Stomach smooth muscle (tissue), 2 donors: ENCODE data around the gene TNS2.

Experiments used
- H3K27ac ChIP-seq: one replicate; pipeline ENCODE4 v1.7.0; 2013; ENCODE audit warnings: mild to moderate bottlenecking, low read length, inconsistent platforms
- H3K27me3 ChIP-seq, 2 donors: one replicate each; pipeline ENCODE4 v1.7.0; 2013; ENCODE audit warnings: low read length in 2 of 2; ENCODE audit not compliant: insufficient read depth in 2 of 2, control insufficient read depth in 1 of 2
- H3K36me3 ChIP-seq, 2 donors: one replicate each; pipeline ENCODE4 v1.7.0; 2013; ENCODE audit warnings: low read length in 2 of 2; ENCODE audit not compliant: control insufficient read depth in 2 of 2, insufficient read depth in 2 of 2
- H3K4me1 ChIP-seq: one replicate; pipeline ENCODE4 v1.7.0; 2013; ENCODE audit warnings: low read length; ENCODE audit not compliant: control insufficient read depth, insufficient read depth
- H3K4me3 ChIP-seq, 2 donors: one replicate each; pipeline ENCODE4 v1.7.0; 2013; ENCODE audit warnings: low read length in 2 of 2
- H3K9ac ChIP-seq, 2 donors: one replicate each; pipeline ENCODE4 v1.7.0; 2013; ENCODE audit warnings: low read length in 2 of 2, mild to moderate bottlenecking in 1 of 2
- H3K9me3 ChIP-seq, 2 donors: one replicate each; pipeline ENCODE4 v1.7.0; 2013; ENCODE audit warnings: low read length in 2 of 2; ENCODE audit not compliant: control insufficient read depth in 2 of 2
- donor health status: healthy.
- donor health status: Pancreatic carcinoma.

Gene TNS2

GRCh38 chr12:53044896-53045695, 4.8 kb upstream of the TNS2 start:
- peak overlapping the region in 1 of 2 donors; percentile 100 for H3K9ac ChIP-seq
- no peaks in the 10 kb centered on the region for H3K9me3 ChIP-seq
- H3K4me3 ChIP-seq: peak overlapping the region; percentile 91 to 98
- peaks cover 57% of the 10 kb centered on the region for H3K4me1 ChIP-seq
- peaks cover 7 to 8% of the 10 kb centered on the region in 2 donors for H3K36me3 ChIP-seq
- H3K27ac ChIP-seq: peak overlapping the region; percentile 100
- no peaks in the 10 kb centered on the region for H3K27me3 ChIP-seq

- H3K27me3 ChIP-seq: no peaks in the 10 kb centered on the region
- peaks cover 7 to 8% of the 10 kb centered on the region in 2 donors for H3K36me3 ChIP-seq
- H3K27ac ChIP-seq: peak overlapping the region; percentile 100
- H3K9me3 ChIP-seq: no peaks in the 10 kb centered on the region
- H3K4me3 ChIP-seq: peak overlapping the region; percentile 91 to 98
- peaks cover 63% of the 10 kb centered on the region for H3K4me1 ChIP-seq
- H3K9ac ChIP-seq: peak overlapping the region; percentile 97 to 100
Measured at GRCh38 chr12:53045696-53046045, 4.2 kb upstream of the TNS2 start.

- Histone ChIP-seq H3K9ac (peak overlapping the region; percentile 97 to 100), H3K4me1 (peaks cover 74% of the 10 kb centered on the region), H3K9me3 (no peaks in the 10 kb centered on the region), H3K27me3 (no peaks in the 10 kb centered on the region), H3K4me3 (peak overlapping the region; percentile 91 to 98), H3K36me3 (peaks cover 7 to 8% of the 10 kb centered on the region in 2 donors), H3K27ac (peak overlapping the region; percentile 100)
Measured at GRCh38 chr12:53046655-53047220, 3.1 kb upstream of the TNS2 start.

GRCh38 chr12:53047221-53048032, 2.4 kb upstream of the TNS2 start:
- peak overlapping the region; percentile 55 to 84 for H3K9ac ChIP-seq
- no peaks in the 10 kb centered on the region for H3K27me3 ChIP-seq
- H3K4me3 ChIP-seq: peak overlapping the region; percentile 50 to 73
- no peaks in the 10 kb centered on the region for H3K9me3 ChIP-seq
- H3K4me1 ChIP-seq: peaks cover 80% of the 10 kb centered on the region
- H3K36me3 ChIP-seq: peaks cover 5 to 6% of the 10 kb centered on the region in 2 donors
- H3K27ac ChIP-seq: peak overlapping the region; percentile 98

GRCh38 chr12:53048033-53048779, 1.7 kb upstream of the TNS2 start:
- peaks cover 86% of the 10 kb centered on the region for H3K4me1 ChIP-seq
- H3K9ac ChIP-seq: peak overlapping the region; percentile 55 to 84
- peak overlapping the region; percentile 50 to 73 for H3K4me3 ChIP-seq
- no peaks in the 10 kb centered on the region for H3K27me3 ChIP-seq
- no peaks in the 10 kb centered on the region for H3K9me3 ChIP-seq
- peaks cover 0 to 2% of the 10 kb centered on the region in 2 donors for H3K36me3 ChIP-seq
- H3K27ac ChIP-seq: peak overlapping the region; percentile 98

- H3K36me3 ChIP-seq: peaks cover 0 to 2% of the 10 kb centered on the region in 2 donors
- peak overlapping the region; percentile 55 to 76 for H3K9ac ChIP-seq
- H3K27ac ChIP-seq: peak overlapping the region; percentile 98
- no peaks in the 10 kb centered on the region for H3K27me3 ChIP-seq
- H3K4me1 ChIP-seq: peaks cover 89% of the 10 kb centered on the region
- peak overlapping the region; percentile 50 to 73 for H3K4me3 ChIP-seq
- no peaks in the 10 kb centered on the region for H3K9me3 ChIP-seq
Measured at GRCh38 chr12:53048780-53049401, 974 bp upstream of the TNS2 start.

- H3K4me1 ChIP-seq: peaks cover 85% of the 10 kb centered on the region
- H3K36me3 ChIP-seq: peaks cover 0 to 3% of the 10 kb centered on the region in 2 donors
- H3K9me3 ChIP-seq: no peaks in the 10 kb centered on the region
- H3K9ac ChIP-seq: peak overlapping the region; percentile 55 to 76
- H3K27me3 ChIP-seq: no peaks in the 10 kb centered on the region
- peak overlapping the region; percentile 50 to 73 for H3K4me3 ChIP-seq
- H3K27ac ChIP-seq: peak overlapping the region; percentile 98
Measured at GRCh38 chr12:53050426-53051057, 677 bp downstream of the TNS2 start.

- Histone ChIP-seq H3K36me3 (peaks cover 0 to 3% of the 10 kb centered on the region in 2 donors), H3K27ac (peak overlapping the region; percentile 98), H3K9ac (peak overlapping the region; percentile 55 to 76), H3K4me1 (peaks cover 78% of the 10 kb centered on the region), H3K27me3 (no peaks in the 10 kb centered on the region), H3K9me3 (no peaks in the 10 kb centered on the region), H3K4me3 (peak overlapping the region; percentile 50 to 73)
Measured at GRCh38 chr12:53051058-53051880, 1.4 kb downstream of the TNS2 start.

- H3K4me3 ChIP-seq: peak overlapping the region; percentile 50 to 73
- peaks cover 6% of the 10 kb centered on the region in 2 donors for H3K36me3 ChIP-seq
- no peaks in the 10 kb centered on the region for H3K9me3 ChIP-seq
- H3K4me1 ChIP-seq: peaks cover 75% of the 10 kb centered on the region
- H3K27ac ChIP-seq: peak overlapping the region; percentile 98
- H3K27me3 ChIP-seq: no peaks in the 10 kb centered on the region
- peak overlapping the region; percentile 26 to 76 for H3K9ac ChIP-seq
Measured at GRCh38 chr12:53051881-53052412, 2.1 kb downstream of the TNS2 start.
